K562 (cell line): ENCODE data around the gene MAK. TPM values are rescaled to one million over a fixed set of nuclear protein-coding genes. Genes with fewer than 3 reads are reported as not detected.
A peak's percentile ranks its signal among the peaks of the same experiment; 100 is the strongest.

Source experiments
- DNMT1 ChIP-seq: fragments of 450-650 bp; IDR thresholded peaks from 2 replicates; pipeline ENCODE4 v1.6.1; 2016; ENCODE audit warnings: antibody characterized with exemption, mild to moderate bottlenecking
- KLF13 ChIP-seq: fragments of 450-650 bp; IDR thresholded peaks from 2 replicates; pipeline ENCODE4 v1.6.1; 2016; ENCODE audit warnings: missing genetic modification characterization, low read depth, mild to moderate bottlenecking, missing compliant biosample characterization, moderate library complexity, borderline replicate concordance
- MAZ ChIP-seq, 2 experiments: fragments of 450-650 bp in 1 of 2; sonication (generic) in 1 of 2; formaldehyde crosslinking; IDR thresholded peaks in 1 of 2; conservative IDR thresholded peaks in 1 of 2; 2 replicates each; pipeline versions ENCODE4 v1.4.0 to v1.5.0; 2020; ENCODE audit warnings: mild to moderate bottlenecking in 1 of 2, missing genetic modification reagents in 1 of 2
- NEUROD1 ChIP-seq: fragments of 150-350 bp; IDR thresholded peaks from 2 replicates; pipeline ENCODE4 v1.6.1; 2014; ENCODE audit warnings: borderline replicate concordance, low read length, low read depth; ENCODE audit not compliant: partially characterized antibody
- NR4A1 ChIP-seq, 2 experiments: fragments of 250-450 bp in 1 of 2; fragments of 450-650 bp in 1 of 2; sonication (Bioruptor Pico) in 1 of 2; IDR thresholded peaks; 2 replicates each; pipeline versions ENCODE4 v1.4.0 to v1.6.1; 2016 to 2020; ENCODE audit warnings: mild to moderate bottlenecking in 2 of 2, missing compliant biosample characterization in 1 of 2, missing genetic modification characterization in 1 of 2, moderate library complexity in 1 of 2
- PTRF ChIP-seq: fragments of 450-650 bp; IDR thresholded peaks from 2 replicates; pipeline ENCODE4 v1.6.1; 2016; ENCODE audit warnings: mild to moderate bottlenecking, missing genetic modification characterization, missing compliant biosample characterization
- RBM14 ChIP-seq: fragments of 200-400 bp; formaldehyde crosslinking; IDR thresholded peaks from 2 replicates; pipeline ENCODE4 v1.6.1; 2018; ENCODE audit warnings: low read depth, mild to moderate bottlenecking, low read length, moderate library complexity, borderline replicate concordance; ENCODE audit not compliant: insufficient read depth
- TCF7 ChIP-seq: sonication (generic); IDR thresholded peaks from 2 replicates; pipeline ENCODE4 v1.6.1; 2016; ENCODE audit warnings: antibody characterized with exemption, borderline replicate concordance
- ZNF766 ChIP-seq: fragments of 200-800 bp; sonication (Bioruptor generic); conservative IDR thresholded peaks from 2 replicates; pipeline ENCODE4 v1.6.1; 2016; ENCODE audit warnings: missing genetic modification characterization, missing compliant biosample characterization
- polyA plus RNA-seq, 8 experiments: library from polyadenylated mRNA; depleted of rRNA in 4 of 8; stranded (reverse) in 5 of 8; unstranded in 3 of 8; fragments of >200 nt; fragmentation: Nextera tagmentation in 2 of 8; fragmentation: Illumina TruSeq in 1 of 8; extraction: Ambion mirVana in 2 of 8; extraction: Trizol in 1 of 8; gene quantifications; 2 replicates each; pipeline versions ENCODE4 v1.2.1 to v1.2.3, GENCODE V29; 2011 to 2014; ENCODE audit warnings: inconsistent platforms in 1 of 8, missing spikeins in 1 of 8
- total RNA-seq, 7 experiments: library from RNA; depleted of rRNA in 6 of 7; stranded (reverse); fragments of >200 nt in 6 of 7; fragmentation: Illumina TruSeq in 2 of 7; extraction: Trizol in 2 of 7; gene quantifications; 2 replicates each; pipeline versions ENCODE4 v1.2.1 to v1.2.3, GENCODE V29; 2011 to 2021; ENCODE audit warnings: low replicate concordance in 1 of 7
- TF ChIP-seq, protein P1 (sequence below): fragments of 250-450 bp; sonication (Bioruptor Pico); IDR thresholded peaks from 2 replicates; pipeline ENCODE4 v1.8.0; 2022; ENCODE audit warnings: inconsistent platforms
- TF ChIP-seq, protein P2 (sequence below): fragments of 450-650 bp; IDR thresholded peaks from one replicate; pipeline ENCODE4 v1.6.1; 2018; ENCODE audit warnings: mild to moderate bottlenecking, moderate library complexity; ENCODE audit not compliant: partially characterized antibody
- TF ChIP-seq, protein P3 (sequence below), 2 experiments: fragments of 450-650 bp; IDR thresholded peaks; 2 replicates each; pipeline ENCODE4 v1.6.1; 2018; ENCODE audit warnings: mild to moderate bottlenecking in 2 of 2, low read depth in 1 of 2; ENCODE audit not compliant: partially characterized antibody in 2 of 2
- TF ChIP-seq, protein P4 (sequence below): sonication (generic); formaldehyde crosslinking; IDR thresholded peaks from 2 replicates; pipeline ENCODE4 v1.4.0; 2020; ENCODE audit warnings: mild to moderate bottlenecking, missing genetic modification reagents

The MAK gene
- total and polyA plus RNA-seq, 9 of the 15 experiments (the other 6 are each of a cell fraction or from before 2014, with no cell fraction given): 0.25 to 1.1 (median 0.53) TPM

DNA sequence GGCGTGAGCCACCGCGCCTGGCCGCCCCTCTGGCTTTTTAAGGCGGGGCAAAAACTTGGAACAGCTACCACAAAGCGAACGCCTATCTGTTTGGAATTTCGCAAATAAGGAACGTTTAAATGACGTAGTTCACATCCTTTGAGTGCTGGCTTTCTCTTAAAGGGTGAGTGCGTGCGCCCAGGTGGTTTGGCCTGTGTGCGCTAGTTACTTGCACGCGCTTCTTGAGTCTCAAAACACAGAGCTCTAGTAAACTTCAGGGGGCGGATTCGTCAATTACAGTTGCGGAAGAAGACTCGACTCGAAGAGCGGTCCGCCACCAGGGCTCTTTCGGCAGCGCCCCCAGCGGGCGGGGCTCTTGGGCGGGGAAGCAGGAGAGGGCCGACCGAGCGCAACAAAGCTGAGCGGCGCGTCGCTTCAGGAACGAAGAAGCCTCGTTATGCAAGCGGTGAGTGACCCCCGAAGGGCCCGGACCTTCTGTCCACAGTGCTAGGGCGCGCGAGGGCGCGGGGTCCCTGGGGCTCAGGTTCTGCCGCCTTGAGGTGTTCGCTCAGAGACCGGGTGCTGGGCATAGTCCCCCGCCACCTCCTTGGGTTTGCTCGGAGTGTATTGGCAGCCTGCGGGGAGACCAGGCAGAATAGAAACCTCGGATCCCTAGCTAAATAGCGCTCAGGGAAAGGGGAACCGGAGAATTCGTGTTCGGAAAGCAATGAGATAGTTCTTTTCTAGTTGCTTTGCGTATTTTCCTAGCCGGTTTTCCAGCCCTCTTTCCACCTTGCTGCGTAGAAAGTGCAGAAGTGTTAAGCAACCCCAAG lies 48.6 kb upstream of the MAK start, which contains the start of gene SYCP2L (continued):
- TF ChIP-seq NR4A1 (CRISPR knock-in tag; IDR thresholded peaks at IDR 0.05) (peak; percentile 23; the same call in 1 of the 2 replicates), NR4A1 (tag; IDR thresholded peaks at IDR 0.05) (0 out of 2 replicates have a peak, but pooled peaks have one; percentile 42), NEUROD1 (peak; percentile 63), DNMT1 (no peak), KLF13 (tag) (peak; percentile 79; the same call in 1 of the 2 replicates), PTRF (no peak), TCF7 (no peak), MAZ (CRISPR knock-in tag; conservative IDR thresholded peaks at IDR 0.05 in 1 of 2, IDR thresholded peaks at IDR 0.05 in 1 of 2) (peak; percentile 88 to 95), RBM14 (no peak), ZNF766 (CRISPR knock-in tag) (peak; percentile 82)
- TF ChIP-seq, protein P1, sequence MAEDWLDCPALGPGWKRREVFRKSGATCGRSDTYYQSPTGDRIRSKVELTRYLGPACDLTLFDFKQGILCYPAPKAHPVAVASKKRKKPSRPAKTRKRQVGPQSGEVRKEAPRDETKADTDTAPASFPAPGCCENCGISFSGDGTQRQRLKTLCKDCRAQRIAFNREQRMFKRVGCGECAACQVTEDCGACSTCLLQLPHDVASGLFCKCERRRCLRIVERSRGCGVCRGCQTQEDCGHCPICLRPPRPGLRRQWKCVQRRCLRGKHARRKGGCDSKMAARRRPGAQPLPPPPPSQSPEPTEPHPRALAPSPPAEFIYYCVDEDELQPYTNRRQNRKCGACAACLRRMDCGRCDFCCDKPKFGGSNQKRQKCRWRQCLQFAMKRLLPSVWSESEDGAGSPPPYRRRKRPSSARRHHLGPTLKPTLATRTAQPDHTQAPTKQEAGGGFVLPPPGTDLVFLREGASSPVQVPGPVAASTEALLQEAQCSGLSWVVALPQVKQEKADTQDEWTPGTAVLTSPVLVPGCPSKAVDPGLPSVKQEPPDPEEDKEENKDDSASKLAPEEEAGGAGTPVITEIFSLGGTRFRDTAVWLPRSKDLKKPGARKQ (CRISPR knock-in tag): no peak
- TF ChIP-seq, protein P2, sequence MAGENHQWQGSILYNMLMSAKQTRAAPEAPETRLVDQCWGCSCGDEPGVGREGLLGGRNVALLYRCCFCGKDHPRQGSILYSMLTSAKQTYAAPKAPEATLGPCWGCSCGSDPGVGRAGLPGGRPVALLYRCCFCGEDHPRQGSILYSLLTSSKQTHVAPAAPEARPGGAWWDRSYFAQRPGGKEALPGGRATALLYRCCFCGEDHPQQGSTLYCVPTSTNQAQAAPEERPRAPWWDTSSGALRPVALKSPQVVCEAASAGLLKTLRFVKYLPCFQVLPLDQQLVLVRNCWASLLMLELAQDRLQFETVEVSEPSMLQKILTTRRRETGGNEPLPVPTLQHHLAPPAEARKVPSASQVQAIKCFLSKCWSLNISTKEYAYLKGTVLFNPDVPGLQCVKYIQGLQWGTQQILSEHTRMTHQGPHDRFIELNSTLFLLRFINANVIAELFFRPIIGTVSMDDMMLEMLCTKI: no peak
- TF ChIP-seq, protein P3, sequence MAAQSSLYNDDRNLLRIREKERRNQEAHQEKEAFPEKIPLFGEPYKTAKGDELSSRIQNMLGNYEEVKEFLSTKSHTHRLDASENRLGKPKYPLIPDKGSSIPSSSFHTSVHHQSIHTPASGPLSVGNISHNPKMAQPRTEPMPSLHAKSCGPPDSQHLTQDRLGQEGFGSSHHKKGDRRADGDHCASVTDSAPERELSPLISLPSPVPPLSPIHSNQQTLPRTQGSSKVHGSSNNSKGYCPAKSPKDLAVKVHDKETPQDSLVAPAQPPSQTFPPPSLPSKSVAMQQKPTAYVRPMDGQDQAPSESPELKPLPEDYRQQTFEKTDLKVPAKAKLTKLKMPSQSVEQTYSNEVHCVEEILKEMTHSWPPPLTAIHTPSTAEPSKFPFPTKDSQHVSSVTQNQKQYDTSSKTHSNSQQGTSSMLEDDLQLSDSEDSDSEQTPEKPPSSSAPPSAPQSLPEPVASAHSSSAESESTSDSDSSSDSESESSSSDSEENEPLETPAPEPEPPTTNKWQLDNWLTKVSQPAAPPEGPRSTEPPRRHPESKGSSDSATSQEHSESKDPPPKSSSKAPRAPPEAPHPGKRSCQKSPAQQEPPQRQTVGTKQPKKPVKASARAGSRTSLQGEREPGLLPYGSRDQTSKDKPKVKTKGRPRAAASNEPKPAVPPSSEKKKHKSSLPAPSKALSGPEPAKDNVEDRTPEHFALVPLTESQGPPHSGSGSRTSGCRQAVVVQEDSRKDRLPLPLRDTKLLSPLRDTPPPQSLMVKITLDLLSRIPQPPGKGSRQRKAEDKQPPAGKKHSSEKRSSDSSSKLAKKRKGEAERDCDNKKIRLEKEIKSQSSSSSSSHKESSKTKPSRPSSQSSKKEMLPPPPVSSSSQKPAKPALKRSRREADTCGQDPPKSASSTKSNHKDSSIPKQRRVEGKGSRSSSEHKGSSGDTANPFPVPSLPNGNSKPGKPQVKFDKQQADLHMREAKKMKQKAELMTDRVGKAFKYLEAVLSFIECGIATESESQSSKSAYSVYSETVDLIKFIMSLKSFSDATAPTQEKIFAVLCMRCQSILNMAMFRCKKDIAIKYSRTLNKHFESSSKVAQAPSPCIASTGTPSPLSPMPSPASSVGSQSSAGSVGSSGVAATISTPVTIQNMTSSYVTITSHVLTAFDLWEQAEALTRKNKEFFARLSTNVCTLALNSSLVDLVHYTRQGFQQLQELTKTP (IDR thresholded peaks at IDR 0.05; ENCODE audit: low read depth in 1 of 2, partially characterized antibody in 2 of 2): peak in 1 of 2 experiments; percentile 80
- TF ChIP-seq, protein P4, sequence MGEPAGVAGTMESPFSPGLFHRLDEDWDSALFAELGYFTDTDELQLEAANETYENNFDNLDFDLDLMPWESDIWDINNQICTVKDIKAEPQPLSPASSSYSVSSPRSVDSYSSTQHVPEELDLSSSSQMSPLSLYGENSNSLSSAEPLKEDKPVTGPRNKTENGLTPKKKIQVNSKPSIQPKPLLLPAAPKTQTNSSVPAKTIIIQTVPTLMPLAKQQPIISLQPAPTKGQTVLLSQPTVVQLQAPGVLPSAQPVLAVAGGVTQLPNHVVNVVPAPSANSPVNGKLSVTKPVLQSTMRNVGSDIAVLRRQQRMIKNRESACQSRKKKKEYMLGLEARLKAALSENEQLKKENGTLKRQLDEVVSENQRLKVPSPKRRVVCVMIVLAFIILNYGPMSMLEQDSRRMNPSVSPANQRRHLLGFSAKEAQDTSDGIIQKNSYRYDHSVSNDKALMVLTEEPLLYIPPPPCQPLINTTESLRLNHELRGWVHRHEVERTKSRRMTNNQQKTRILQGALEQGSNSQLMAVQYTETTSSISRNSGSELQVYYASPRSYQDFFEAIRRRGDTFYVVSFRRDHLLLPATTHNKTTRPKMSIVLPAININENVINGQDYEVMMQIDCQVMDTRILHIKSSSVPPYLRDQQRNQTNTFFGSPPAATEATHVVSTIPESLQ (CRISPR knock-in tag): no peak
